HepG2 (cell line): ENCODE results near the gene C1QTNF5. TPM values are rescaled to one million over a fixed set of nuclear protein-coding genes. Genes with fewer than 3 reads are reported as not detected.

Experiments used
- AHR ChIP-seq: IDR thresholded peaks from 2 replicates; pipeline ENCODE4 v1.6.1; 2018; ENCODE audit warnings: missing genetic modification reagents, missing compliant biosample characterization
- DPF2 ChIP-seq: sonication (generic); formaldehyde crosslinking; IDR thresholded peaks from 2 replicates; pipeline ENCODE4 v1.4.0; 2020; ENCODE audit warnings: mild to moderate bottlenecking, low read depth, missing genetic modification reagents, borderline replicate concordance
- FIP1L1 ChIP-seq: fragments of 200-400 bp; formaldehyde crosslinking; IDR thresholded peaks from 2 replicates; pipeline ENCODE4 v1.6.1; 2018; ENCODE audit warnings: low read depth, mild to moderate bottlenecking, low read length, moderate library complexity, borderline replicate concordance; ENCODE audit not compliant: insufficient read depth
- HNRNPUL1 ChIP-seq: fragments of 200-400 bp; formaldehyde crosslinking; IDR thresholded peaks from 2 replicates; pipeline ENCODE4 v1.6.1; 2017; ENCODE audit warnings: low read depth, mild to moderate bottlenecking, low read length, moderate library complexity
- ISL2 ChIP-seq: sonication (generic); formaldehyde crosslinking; IDR thresholded peaks from 2 replicates; pipeline ENCODE4 v1.5.0; 2020; ENCODE audit warnings: missing genetic modification reagents
- MIER2 ChIP-seq: IDR thresholded peaks from 2 replicates; pipeline ENCODE4 v1.6.1; 2016; ENCODE audit warnings: missing biosample characterization, missing genetic modification reagents
- SIX1 ChIP-seq: sonication (generic); formaldehyde crosslinking; IDR thresholded peaks from 2 replicates; pipeline ENCODE4 v1.4.0; 2020; ENCODE audit warnings: missing genetic modification reagents, borderline replicate concordance
- SRY ChIP-seq: sonication (generic); formaldehyde crosslinking; IDR thresholded peaks from 2 replicates; pipeline ENCODE4 v1.8.0; 2022; ENCODE audit warnings: mild to moderate bottlenecking, missing genetic modification reagents
- ZNF232 ChIP-seq: sonication (generic); formaldehyde crosslinking; IDR thresholded peaks from 2 replicates; pipeline ENCODE4 v1.4.0; 2020; ENCODE audit warnings: missing genetic modification reagents, borderline replicate concordance
- ZNF274 ChIP-seq: sonication (generic); formaldehyde crosslinking; IDR thresholded peaks from 2 replicates; pipeline ENCODE4 v1.5.1; 2020; ENCODE audit warnings: mild to moderate bottlenecking, missing genetic modification reagents
- ZNF558 ChIP-seq: sonication (generic); formaldehyde crosslinking; IDR thresholded peaks from 2 replicates; pipeline ENCODE4 v1.9.0; 2022; ENCODE audit warnings: mild to moderate bottlenecking, missing genetic modification reagents, borderline replicate concordance
- ZSCAN29 ChIP-seq: sonication (generic); formaldehyde crosslinking; conservative IDR thresholded peaks from 2 replicates; pipeline ENCODE4 v1.4.0; 2020; ENCODE audit warnings: mild to moderate bottlenecking, missing genetic modification reagents
- polyA plus RNA-seq, 8 experiments: library from polyadenylated mRNA; depleted of rRNA in 3 of 8; stranded (reverse) in 7 of 8; unstranded in 1 of 8; fragments of >200 nt; fragmentation: Illumina TruSeq in 4 of 8; extraction: Trizol in 4 of 8; gene quantifications; 2 replicates each; pipeline versions ENCODE4 v1.2.1 to v1.2.3, GENCODE V29; 2011 to 2016; ENCODE audit warnings: low read depth in 4 of 8, missing spikeins in 1 of 8, mixed read lengths in 1 of 8; ENCODE audit not compliant: insufficient read depth in 1 of 8
- total RNA-seq, 5 experiments: library from RNA; depleted of rRNA; stranded (reverse); fragments of >200 nt; fragmentation: Illumina TruSeq; extraction: Trizol; gene quantifications; 2 replicates each; pipeline ENCODE4 v1.2.3, GENCODE V29; 2016; ENCODE audit warnings: low read depth in 1 of 5
- TF ChIP-seq, protein P1 (sequence below): sonication (generic); formaldehyde crosslinking; IDR thresholded peaks from 2 replicates; pipeline ENCODE4 v1.8.1; 2023; ENCODE audit warnings: mild to moderate bottlenecking, missing genetic modification reagents
- TF ChIP-seq, protein P2 (sequence below): sonication (generic); formaldehyde crosslinking; IDR thresholded peaks from 2 replicates; pipeline ENCODE4 v1.5.0; 2020; ENCODE audit warnings: missing genetic modification reagents
- TF ChIP-seq, protein P3 (sequence below): sonication (generic); formaldehyde crosslinking; IDR thresholded peaks from 2 replicates; pipeline ENCODE4 v1.4.0; 2020; ENCODE audit warnings: low read depth, mild to moderate bottlenecking, missing genetic modification reagents
- TF ChIP-seq, protein P4 (sequence below): sonication (generic); formaldehyde crosslinking; conservative IDR thresholded peaks from 2 replicates; pipeline ENCODE4 v1.4.0; 2020; ENCODE audit warnings: mild to moderate bottlenecking, missing genetic modification reagents, moderate library complexity
- TF ChIP-seq, protein P5 (sequence below): sonication (generic); formaldehyde crosslinking; IDR thresholded peaks from 2 replicates; pipeline ENCODE4 v1.4.0; 2020; ENCODE audit warnings: mild to moderate bottlenecking, missing genetic modification reagents, borderline replicate concordance

The C1QTNF5 gene
- total and polyA plus RNA-seq, 2 of the 13 experiments (the other 11 are each of a cell fraction or from before 2014, with no cell fraction given): 0.86 to 1.2 TPM

DNA sequence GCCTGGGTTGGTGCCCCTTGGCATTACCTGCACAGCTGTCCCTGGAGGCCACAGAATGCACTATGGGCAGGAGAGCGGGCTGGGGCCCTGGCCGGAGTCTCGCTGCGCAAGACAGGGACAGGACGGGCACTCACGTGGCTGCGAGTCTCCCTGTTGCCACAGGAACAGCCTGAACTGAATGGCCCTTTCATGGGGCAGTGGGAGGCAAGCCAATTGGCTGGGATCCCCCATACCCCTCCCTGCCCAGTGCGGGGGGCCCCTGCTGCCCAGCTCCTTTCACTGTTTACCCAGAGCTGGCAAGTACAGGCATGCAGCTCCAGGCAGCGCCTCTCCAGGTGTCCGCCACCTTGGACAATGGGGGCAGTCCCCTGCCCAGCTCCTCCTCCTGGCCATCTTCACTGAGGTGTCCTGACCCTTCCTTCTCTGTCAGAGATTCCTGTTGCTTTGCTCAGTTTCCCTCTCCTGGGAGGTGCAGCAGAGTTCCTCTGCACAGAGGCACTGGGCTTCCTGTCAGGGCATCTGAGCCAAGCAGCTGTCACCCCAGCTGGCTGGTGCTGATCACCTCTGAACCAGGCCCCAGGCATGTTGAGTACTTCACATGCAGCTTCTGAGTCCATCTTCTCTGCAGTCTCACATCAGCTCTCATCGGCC, 35.6 kb upstream of the C1QTNF5 start (continued):
- TF ChIP-seq, protein P1, sequence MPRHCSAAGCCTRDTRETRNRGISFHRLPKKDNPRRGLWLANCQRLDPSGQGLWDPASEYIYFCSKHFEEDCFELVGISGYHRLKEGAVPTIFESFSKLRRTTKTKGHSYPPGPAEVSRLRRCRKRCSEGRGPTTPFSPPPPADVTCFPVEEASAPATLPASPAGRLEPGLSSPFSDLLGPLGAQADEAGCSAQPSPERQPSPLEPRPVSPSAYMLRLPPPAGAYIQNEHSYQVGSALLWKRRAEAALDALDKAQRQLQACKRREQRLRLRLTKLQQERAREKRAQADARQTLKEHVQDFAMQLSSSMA: no peak
- TF ChIP-seq, protein P2, sequence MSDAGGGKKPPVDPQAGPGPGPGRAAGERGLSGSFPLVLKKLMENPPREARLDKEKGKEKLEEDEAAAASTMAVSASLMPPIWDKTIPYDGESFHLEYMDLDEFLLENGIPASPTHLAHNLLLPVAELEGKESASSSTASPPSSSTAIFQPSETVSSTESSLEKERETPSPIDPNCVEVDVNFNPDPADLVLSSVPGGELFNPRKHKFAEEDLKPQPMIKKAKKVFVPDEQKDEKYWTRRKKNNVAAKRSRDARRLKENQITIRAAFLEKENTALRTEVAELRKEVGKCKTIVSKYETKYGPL (CRISPR knock-in tag): no peak
- peak; percentile 86; the same call in 1 of the 2 replicates for TF ChIP-seq ZNF232 (CRISPR knock-in tag)
- TF ChIP-seq FIP1L1: peak; percentile 39; the same call in 1 of the 2 replicates
- TF ChIP-seq AHR (CRISPR knock-in tag): no peak
- TF ChIP-seq, protein P3, sequence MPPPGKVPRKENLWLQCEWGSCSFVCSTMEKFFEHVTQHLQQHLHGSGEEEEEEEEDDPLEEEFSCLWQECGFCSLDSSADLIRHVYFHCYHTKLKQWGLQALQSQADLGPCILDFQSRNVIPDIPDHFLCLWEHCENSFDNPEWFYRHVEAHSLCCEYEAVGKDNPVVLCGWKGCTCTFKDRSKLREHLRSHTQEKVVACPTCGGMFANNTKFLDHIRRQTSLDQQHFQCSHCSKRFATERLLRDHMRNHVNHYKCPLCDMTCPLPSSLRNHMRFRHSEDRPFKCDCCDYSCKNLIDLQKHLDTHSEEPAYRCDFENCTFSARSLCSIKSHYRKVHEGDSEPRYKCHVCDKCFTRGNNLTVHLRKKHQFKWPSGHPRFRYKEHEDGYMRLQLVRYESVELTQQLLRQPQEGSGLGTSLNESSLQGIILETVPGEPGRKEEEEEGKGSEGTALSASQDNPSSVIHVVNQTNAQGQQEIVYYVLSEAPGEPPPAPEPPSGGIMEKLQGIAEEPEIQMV: no peak
- TF ChIP-seq ISL2 (CRISPR knock-in tag): peak; percentile 86
- TF ChIP-seq ZSCAN29 (CRISPR knock-in tag): no peak
- TF ChIP-seq SRY (CRISPR knock-in tag): no peak; the same call in 1 of the 2 replicates
- no peak for TF ChIP-seq SIX1 (CRISPR knock-in tag)
- no peak for TF ChIP-seq DPF2 (CRISPR knock-in tag)
- no peak for TF ChIP-seq HNRNPUL1
- no peak for TF ChIP-seq ZNF558 (CRISPR knock-in tag)
- no peak for TF ChIP-seq ZNF274 (CRISPR knock-in tag)
- TF ChIP-seq, protein P4, sequence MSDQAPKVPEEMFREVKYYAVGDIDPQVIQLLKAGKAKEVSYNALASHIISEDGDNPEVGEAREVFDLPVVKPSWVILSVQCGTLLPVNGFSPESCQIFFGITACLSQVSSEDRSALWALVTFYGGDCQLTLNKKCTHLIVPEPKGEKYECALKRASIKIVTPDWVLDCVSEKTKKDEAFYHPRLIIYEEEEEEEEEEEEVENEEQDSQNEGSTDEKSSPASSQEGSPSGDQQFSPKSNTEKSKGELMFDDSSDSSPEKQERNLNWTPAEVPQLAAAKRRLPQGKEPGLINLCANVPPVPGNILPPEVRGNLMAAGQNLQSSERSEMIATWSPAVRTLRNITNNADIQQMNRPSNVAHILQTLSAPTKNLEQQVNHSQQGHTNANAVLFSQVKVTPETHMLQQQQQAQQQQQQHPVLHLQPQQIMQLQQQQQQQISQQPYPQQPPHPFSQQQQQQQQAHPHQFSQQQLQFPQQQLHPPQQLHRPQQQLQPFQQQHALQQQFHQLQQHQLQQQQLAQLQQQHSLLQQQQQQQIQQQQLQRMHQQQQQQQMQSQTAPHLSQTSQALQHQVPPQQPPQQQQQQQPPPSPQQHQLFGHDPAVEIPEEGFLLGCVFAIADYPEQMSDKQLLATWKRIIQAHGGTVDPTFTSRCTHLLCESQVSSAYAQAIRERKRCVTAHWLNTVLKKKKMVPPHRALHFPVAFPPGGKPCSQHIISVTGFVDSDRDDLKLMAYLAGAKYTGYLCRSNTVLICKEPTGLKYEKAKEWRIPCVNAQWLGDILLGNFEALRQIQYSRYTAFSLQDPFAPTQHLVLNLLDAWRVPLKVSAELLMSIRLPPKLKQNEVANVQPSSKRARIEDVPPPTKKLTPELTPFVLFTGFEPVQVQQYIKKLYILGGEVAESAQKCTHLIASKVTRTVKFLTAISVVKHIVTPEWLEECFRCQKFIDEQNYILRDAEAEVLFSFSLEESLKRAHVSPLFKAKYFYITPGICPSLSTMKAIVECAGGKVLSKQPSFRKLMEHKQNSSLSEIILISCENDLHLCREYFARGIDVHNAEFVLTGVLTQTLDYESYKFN (CRISPR knock-in tag): peak; percentile 68
- TF ChIP-seq, protein P5, sequence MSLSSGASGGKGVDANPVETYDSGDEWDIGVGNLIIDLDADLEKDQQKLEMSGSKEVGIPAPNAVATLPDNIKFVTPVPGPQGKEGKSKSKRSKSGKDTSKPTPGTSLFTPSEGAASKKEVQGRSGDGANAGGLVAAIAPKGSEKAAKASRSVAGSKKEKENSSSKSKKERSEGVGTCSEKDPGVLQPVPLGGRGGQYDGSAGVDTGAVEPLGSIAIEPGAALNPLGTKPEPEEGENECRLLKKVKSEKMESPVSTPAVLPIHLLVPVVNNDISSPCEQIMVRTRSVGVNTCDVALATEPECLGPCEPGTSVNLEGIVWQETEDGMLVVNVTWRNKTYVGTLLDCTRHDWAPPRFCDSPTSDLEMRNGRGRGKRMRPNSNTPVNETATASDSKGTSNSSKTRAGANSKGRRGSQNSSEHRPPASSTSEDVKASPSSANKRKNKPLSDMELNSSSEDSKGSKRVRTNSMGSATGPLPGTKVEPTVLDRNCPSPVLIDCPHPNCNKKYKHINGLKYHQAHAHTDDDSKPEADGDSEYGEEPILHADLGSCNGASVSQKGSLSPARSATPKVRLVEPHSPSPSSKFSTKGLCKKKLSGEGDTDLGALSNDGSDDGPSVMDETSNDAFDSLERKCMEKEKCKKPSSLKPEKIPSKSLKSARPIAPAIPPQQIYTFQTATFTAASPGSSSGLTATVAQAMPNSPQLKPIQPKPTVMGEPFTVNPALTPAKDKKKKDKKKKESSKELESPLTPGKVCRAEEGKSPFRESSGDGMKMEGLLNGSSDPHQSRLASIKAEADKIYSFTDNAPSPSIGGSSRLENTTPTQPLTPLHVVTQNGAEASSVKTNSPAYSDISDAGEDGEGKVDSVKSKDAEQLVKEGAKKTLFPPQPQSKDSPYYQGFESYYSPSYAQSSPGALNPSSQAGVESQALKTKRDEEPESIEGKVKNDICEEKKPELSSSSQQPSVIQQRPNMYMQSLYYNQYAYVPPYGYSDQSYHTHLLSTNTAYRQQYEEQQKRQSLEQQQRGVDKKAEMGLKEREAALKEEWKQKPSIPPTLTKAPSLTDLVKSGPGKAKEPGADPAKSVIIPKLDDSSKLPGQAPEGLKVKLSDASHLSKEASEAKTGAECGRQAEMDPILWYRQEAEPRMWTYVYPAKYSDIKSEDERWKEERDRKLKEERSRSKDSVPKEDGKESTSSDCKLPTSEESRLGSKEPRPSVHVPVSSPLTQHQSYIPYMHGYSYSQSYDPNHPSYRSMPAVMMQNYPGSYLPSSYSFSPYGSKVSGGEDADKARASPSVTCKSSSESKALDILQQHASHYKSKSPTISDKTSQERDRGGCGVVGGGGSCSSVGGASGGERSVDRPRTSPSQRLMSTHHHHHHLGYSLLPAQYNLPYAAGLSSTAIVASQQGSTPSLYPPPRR: peak; percentile 37; the same call in 1 of the 2 replicates
- 0 out of 2 replicates have a peak, but pooled peaks have one; percentile 45 for TF ChIP-seq MIER2 (CRISPR knock-in tag)
